H1 (cell line): ENCODE measurements around the gene MAPK8. TPM values are rescaled to one million over a fixed set of nuclear protein-coding genes. Genes with fewer than 3 reads are reported as not detected.

Experiments
- CHD1 ChIP-seq: IDR thresholded peaks from 2 replicates; pipeline ENCODE4 v1.6.1; 2012; ENCODE audit warnings: low read depth, low read length, improper control_type of control experiment
- CTBP2 ChIP-seq: IDR thresholded peaks from 2 replicates; pipeline ENCODE4 v1.7.0; 2011; ENCODE audit warnings: borderline replicate concordance, mild to moderate bottlenecking, moderate library complexity, mixed read lengths, low read length; ENCODE audit not compliant: insufficient read depth, insufficient read length
- GTF2F1 ChIP-seq: IDR thresholded peaks from 2 replicates; pipeline ENCODE4 v1.6.1; 2012; ENCODE audit warnings: low read depth, low read length, improper control_type of control experiment, borderline replicate concordance
- KDM1A ChIP-seq: fragments of 200-600, 300-600 bp; sonication (generic); IDR thresholded peaks from 2 replicates; pipeline ENCODE4 v1.7.1; 2016; ENCODE audit warnings: mild to moderate bottlenecking, low read length, borderline replicate concordance
- NANOG ChIP-seq: IDR thresholded peaks from 2 replicates; pipeline ENCODE4 v1.6.1; 2011; ENCODE audit warnings: low read length, low read depth, mild to moderate bottlenecking, inconsistent platforms; ENCODE audit not compliant: insufficient read depth, poor library complexity, severe bottlenecking
- NRF1 ChIP-seq: IDR thresholded peaks from 2 replicates; pipeline ENCODE4 v1.6.1; 2011; ENCODE audit warnings: mild to moderate bottlenecking, low read depth, low read length, improper control_type of control experiment
- RBBP5 ChIP-seq: IDR thresholded peaks from 2 replicates; pipeline ENCODE4 v1.7.1; 2012; ENCODE audit warnings: low read depth, mild to moderate bottlenecking, inconsistent platforms, low read length, moderate library complexity, borderline replicate concordance
- SIRT6 ChIP-seq: IDR thresholded peaks from one replicate; pipeline ENCODE4 v1.7.1; 2012; ENCODE audit warnings: low read length, inconsistent platforms
- SP4 ChIP-seq: IDR thresholded peaks from 2 replicates; pipeline ENCODE4 v1.6.1; 2012; ENCODE audit warnings: low read length, inconsistent platforms
- TEAD4 ChIP-seq: IDR thresholded peaks from 2 replicates; pipeline ENCODE4 v1.6.1; 2012; ENCODE audit warnings: low read depth, low read length, inconsistent platforms, mixed read lengths
- polyA plus RNA-seq, 7 experiments: library from polyadenylated mRNA; depleted of rRNA in 3 of 7; stranded (reverse) in 5 of 7; unstranded in 2 of 7; fragments of >200 nt in 5 of 7; fragments of 200-250 nt in 2 of 7; gene quantifications; 1 replicate in 5 of 7; 2 replicates in 1 of 7; 4 replicates in 1 of 7; pipeline versions ENCODE4 v1.2.1 to v1.2.3, GENCODE V29; 2011 to 2013; ENCODE audit warnings: missing spikeins in 2 of 7, mixed read lengths in 2 of 7
- total RNA-seq: library from RNA; stranded (reverse); fragmentation: NEBNext Ultra II Directional; extraction: Animal tissue kit (Norgen Biotek cat#: 25700); gene quantifications from 2 replicates; pipeline ENCODE4 v1.2.1, GENCODE V29; 2021
- TF ChIP-seq, protein P1 (sequence below): fragments of 300-600 bp; sonication (generic); IDR thresholded peaks from 2 replicates; pipeline ENCODE4 v1.7.1; 2012; ENCODE audit warnings: low read length, moderate library complexity, mild to moderate bottlenecking, inconsistent platforms; ENCODE audit not compliant: insufficient replicate concordance

Gene MAPK8
- total and polyA plus RNA-seq, 2 of the 8 experiments (the other 6 are each of a cell fraction or from before 2014, with no cell fraction given): 23.3 to 71.3 TPM

GRCh38 chr10:48470115-48470892 is 163.8 kb downstream of the MAPK8 start (continued):
- TF ChIP-seq, protein P1, sequence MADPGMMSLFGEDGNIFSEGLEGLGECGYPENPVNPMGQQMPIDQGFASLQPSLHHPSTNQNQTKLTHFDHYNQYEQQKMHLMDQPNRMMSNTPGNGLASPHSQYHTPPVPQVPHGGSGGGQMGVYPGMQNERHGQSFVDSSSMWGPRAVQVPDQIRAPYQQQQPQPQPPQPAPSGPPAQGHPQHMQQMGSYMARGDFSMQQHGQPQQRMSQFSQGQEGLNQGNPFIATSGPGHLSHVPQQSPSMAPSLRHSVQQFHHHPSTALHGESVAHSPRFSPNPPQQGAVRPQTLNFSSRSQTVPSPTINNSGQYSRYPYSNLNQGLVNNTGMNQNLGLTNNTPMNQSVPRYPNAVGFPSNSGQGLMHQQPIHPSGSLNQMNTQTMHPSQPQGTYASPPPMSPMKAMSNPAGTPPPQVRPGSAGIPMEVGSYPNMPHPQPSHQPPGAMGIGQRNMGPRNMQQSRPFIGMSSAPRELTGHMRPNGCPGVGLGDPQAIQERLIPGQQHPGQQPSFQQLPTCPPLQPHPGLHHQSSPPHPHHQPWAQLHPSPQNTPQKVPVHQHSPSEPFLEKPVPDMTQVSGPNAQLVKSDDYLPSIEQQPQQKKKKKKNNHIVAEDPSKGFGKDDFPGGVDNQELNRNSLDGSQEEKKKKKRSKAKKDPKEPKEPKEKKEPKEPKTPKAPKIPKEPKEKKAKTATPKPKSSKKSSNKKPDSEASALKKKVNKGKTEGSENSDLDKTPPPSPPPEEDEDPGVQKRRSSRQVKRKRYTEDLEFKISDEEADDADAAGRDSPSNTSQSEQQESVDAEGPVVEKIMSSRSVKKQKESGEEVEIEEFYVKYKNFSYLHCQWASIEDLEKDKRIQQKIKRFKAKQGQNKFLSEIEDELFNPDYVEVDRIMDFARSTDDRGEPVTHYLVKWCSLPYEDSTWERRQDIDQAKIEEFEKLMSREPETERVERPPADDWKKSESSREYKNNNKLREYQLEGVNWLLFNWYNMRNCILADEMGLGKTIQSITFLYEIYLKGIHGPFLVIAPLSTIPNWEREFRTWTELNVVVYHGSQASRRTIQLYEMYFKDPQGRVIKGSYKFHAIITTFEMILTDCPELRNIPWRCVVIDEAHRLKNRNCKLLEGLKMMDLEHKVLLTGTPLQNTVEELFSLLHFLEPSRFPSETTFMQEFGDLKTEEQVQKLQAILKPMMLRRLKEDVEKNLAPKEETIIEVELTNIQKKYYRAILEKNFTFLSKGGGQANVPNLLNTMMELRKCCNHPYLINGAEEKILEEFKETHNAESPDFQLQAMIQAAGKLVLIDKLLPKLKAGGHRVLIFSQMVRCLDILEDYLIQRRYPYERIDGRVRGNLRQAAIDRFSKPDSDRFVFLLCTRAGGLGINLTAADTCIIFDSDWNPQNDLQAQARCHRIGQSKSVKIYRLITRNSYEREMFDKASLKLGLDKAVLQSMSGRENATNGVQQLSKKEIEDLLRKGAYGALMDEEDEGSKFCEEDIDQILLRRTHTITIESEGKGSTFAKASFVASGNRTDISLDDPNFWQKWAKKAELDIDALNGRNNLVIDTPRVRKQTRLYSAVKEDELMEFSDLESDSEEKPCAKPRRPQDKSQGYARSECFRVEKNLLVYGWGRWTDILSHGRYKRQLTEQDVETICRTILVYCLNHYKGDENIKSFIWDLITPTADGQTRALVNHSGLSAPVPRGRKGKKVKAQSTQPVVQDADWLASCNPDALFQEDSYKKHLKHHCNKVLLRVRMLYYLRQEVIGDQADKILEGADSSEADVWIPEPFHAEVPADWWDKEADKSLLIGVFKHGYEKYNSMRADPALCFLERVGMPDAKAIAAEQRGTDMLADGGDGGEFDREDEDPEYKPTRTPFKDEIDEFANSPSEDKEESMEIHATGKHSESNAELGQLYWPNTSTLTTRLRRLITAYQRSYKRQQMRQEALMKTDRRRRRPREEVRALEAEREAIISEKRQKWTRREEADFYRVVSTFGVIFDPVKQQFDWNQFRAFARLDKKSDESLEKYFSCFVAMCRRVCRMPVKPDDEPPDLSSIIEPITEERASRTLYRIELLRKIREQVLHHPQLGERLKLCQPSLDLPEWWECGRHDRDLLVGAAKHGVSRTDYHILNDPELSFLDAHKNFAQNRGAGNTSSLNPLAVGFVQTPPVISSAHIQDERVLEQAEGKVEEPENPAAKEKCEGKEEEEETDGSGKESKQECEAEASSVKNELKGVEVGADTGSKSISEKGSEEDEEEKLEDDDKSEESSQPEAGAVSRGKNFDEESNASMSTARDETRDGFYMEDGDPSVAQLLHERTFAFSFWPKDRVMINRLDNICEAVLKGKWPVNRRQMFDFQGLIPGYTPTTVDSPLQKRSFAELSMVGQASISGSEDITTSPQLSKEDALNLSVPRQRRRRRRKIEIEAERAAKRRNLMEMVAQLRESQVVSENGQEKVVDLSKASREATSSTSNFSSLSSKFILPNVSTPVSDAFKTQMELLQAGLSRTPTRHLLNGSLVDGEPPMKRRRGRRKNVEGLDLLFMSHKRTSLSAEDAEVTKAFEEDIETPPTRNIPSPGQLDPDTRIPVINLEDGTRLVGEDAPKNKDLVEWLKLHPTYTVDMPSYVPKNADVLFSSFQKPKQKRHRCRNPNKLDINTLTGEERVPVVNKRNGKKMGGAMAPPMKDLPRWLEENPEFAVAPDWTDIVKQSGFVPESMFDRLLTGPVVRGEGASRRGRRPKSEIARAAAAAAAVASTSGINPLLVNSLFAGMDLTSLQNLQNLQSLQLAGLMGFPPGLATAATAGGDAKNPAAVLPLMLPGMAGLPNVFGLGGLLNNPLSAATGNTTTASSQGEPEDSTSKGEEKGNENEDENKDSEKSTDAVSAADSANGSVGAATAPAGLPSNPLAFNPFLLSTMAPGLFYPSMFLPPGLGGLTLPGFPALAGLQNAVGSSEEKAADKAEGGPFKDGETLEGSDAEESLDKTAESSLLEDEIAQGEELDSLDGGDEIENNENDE: no peak
- TF ChIP-seq NRF1 (no peak), NANOG (no peak), KDM1A (no peak), CHD1 (no peak), SIRT6 (no peak), RBBP5 (no peak), GTF2F1 (no peak), CTBP2 (no peak), TEAD4 (no peak), SP4 (no peak)
